HG03469 (cell line): ENCODE results near the gene SLCO3A1.

Experiments
- ATAC-seq: cut with Tn5 transposase; IDR thresholded peaks from one replicate; pipeline ENCODE4 v1.9.1; 2021; ENCODE audit warnings: mild to moderate bottlenecking, moderate library complexity, moderate number of reproducible peaks; ENCODE audit not compliant: unreplicated experiment

Gene SLCO3A1

DNA sequence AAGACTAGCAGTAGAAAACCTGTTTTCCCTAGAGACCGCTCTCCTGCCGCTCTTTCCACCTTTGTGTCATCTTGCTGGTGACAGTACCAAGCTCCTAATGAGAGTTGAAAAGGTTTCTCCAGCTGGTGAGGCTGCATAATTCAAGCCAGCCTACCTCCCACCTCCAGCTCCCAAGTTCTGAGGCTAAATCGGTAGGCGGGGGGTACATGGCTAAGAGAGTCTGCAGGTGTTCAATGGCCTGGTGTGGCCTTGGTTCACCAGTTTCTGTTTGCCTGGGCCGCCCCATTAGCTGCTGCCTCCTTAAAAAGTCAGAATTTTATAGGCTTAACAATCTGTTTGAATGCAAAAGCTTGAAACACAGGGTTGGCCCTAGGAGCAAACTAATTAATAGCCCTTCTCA is 262.8 kb downstream of the SLCO3A1 start:
- ATAC-seq, result no peak

DNA sequence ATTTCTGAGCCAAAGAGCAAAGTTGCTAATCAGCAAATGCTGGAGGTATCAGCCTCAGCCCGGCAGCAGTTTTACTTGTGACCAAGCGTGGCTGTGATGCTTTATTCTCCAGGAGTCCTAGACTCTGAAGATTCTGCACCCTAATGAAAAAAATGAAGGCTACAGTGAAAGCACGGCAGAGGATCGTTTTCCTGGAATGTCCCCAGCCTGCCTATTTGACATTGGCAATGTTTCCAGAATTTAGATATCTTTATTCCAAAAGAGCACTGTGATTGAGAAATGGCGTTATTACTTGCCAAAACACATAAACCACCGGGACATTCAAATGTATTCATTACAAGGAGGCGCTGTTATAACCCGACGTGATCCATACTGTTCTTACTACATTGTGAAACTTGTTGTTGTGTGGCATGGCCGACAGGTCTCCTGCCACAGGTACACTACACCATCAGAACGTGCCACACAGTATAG is 263.8 kb downstream of the SLCO3A1 start:
- ATAC-seq, result no peak

DNA sequence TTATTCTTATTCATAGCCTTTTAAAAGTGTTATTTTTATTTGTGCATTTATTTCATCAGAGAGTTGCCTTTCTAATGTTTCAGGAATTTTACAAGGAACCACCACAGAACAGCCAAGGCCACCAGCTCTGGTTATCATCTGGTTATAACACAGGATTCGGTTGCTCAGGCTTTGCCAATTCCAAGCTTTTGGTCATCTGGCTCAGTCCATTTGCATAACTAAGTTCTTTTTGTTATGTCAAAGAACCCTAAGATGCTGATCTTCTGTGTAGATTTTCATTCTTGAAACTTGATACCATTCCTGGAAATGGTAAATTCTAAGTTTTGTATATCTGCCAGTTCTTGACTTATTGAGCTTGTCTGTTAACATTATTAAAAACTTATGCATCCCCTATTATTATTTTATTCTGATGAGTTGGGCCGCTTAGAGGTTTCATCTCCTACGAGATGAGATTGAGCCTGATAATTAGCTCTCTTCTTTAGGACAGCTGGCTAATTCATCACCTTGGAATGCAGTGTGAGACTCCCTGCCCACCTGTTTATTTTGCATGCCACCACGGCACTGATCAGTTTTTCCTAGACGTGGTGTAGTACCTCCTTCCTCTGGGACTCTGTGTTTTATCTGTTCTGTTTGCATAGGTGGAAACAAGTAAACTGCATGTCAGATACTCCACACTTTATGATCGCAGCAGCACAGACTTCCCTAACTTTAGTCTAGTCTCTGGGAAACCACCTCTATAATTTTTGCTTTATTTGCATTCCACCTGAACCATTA is 264.8 kb downstream of the SLCO3A1 start:
- no peak for ATAC-seq

DNA sequence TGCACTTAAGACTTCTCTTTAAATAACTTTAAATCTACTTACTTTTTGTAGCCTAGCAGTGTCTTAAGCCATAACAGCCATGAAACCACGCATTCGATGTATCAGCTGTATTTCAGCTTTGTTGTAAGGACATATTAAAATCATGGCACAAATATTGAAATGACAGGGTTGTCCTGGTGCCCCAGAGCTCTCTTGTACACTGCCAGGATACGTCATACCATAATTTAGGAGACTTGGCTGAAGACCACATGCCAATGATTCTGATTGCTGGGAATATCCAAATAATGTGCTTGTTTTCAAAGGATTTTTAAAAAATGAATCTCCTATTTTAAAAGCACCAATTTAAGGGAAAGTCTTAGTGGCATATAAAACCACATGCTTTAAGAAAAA is 265.4 kb downstream of the SLCO3A1 start:
- ATAC-seq, result no peak

DNA sequence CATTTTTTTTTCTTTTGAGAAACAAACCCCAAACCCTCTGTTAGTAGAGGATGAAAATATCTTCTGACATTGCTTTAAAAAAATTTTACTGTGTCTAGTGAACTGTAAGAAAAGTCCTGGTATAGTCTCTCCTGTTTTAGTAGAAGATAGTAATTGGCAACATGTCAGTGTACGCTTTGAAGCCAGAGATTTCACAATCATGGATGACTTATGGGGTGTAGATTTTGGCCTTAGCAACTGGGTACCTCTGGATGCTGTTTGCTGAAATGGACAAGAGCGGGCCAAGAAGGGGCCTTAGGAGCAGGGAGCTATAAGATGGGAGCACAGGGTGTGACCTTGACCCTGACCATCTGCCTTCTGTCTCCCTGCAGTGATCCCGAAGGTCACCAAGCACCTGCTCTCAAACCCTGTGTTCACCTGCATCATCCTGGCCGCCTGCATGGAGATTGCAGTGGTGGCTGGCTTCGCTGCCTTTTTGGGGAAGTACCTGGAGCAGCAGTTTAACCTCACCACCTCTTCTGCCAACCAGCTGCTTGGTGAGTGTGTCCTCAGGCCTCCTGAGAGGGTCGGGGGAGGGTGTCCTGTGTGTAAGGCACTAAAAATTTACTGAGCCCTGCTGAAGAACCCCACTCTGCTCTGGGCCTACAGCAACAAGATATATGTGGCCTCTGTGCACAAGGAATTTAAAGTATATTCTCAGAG is 266.7 kb downstream of the SLCO3A1 start:
- ATAC-seq, result no peak

DNA sequence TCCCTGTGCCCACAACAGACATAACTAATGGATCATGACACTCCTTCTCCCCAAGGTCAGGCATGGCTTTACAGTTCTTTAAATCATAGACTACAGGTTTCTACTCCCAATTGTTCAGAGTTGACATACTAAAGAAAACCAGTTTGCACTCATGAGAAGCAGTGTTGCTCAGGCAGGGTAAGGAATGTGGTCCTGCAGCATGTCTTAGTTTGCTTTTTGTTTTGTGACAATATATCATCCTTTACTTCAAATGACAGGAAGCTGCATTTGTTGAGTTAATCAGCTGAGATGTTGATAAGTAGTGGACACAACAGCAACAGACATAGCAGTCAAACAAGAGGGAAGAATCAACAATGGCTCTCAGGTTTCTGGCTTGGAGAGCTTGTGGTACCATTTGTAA is 267.5 kb downstream of the SLCO3A1 start:
- ATAC-seq, result no peak

DNA sequence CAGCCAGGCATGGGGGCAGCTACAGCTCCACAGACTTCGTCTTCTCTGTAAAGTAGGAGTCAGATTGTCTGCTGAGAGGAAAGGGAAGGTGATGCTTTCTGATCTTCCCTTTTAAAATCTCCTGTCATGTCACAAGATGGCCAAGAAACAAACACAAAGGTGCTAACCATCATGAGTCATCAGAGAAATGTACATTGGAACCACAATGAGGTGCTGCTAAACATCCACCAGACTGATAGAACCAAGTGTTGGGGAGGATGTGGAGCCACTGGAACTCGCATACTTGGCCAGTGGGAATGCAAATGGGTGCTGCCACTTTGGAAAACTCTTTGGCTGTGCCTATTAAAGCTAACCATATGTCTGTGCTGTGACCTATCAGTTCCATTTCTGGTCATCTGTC is 268.8 kb downstream of the SLCO3A1 start:
- ATAC-seq, result no peak

DNA sequence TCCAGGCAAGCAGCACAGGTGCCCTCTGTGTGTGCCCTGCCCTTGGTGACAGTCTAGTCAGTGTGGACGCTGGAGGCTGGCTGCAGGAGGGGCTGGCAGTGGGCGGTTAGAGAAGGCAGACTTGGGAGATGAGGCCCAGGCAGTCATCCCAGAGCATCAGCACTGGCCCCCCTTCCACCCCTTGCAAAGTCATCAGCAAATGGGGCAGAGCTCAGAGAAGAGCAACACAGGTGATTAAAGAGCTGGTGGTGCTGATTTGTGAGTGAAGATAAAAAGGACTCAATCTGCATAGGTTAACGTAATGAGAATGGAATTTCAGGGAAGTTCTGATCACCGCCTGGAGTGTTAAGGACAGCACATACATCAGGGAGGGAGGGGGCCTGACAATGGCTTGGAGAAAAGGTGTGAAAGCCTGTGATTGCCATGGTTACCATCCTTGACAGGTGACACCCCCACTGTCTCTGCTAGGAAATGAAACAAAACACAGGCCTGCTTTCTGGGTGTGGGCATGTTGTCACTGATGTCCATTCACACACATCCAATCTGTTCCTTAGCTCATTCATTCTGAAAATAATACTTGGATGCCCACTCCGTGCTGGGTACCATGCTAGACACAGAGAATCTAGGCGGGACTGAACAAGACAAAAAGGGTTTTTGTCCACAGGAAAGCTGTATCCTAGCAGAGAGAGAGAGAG is 270.6 kb downstream of the SLCO3A1 start:
- ATAC-seq, result no peak

DNA sequence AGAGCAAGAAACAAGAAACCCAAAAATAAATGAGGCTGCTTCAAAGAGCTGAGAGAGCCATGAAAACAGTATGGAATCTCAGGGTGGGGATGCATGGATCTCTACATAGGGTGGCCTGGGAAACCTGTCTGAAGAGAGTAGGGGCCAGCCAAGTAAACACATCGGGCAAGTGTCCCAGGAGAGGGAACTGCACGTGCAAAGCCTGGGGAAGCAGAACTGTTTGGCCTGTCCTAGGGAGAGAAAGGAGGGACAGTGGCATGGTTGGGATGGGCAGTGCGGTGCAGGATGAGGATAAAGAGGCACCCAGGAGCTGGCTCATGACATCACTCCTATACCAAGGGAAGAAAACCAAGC is 271.1 kb downstream of the SLCO3A1 start:
- no peak for ATAC-seq

DNA sequence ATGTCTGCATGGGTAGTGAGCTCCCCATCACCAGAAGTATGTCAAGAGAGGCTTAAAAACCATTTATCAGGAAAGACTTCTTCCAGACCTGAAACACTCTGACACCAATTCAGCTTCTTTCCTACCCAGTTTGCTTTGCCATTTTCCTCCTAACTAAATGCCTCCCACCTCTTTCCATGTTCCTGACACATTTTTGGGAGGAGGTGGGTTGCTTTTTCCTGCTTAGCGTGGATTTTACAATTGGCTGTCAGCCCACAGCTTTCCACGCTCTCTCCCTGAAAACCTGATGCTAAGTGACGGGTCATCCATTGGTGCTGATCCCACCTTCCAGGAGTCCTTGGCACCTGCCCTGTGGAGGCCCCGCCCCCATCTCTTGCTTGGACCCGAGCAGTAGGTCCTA is 275.3 kb downstream of the SLCO3A1 start:
- no peak for ATAC-seq

DNA sequence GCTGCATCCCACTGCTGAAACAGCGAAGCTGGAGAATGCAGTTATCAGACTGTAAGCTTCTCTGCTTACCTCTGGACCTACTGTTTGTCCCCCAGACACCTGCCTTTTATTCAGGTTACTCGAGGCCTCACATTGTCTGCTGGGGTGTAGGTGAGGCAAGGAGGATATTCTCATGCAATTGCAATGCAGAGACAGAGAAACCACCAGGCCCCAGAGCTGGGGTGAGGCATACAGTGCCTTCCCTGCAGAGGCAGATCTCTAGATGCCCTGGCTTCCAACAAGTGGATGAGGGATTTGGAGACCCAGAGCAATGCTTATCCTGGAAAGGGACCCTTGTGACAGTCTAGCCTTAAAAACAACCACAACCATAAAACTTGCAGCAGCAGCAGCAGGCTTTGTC is 276.7 kb downstream of the SLCO3A1 start:
- ATAC-seq, result no peak

DNA sequence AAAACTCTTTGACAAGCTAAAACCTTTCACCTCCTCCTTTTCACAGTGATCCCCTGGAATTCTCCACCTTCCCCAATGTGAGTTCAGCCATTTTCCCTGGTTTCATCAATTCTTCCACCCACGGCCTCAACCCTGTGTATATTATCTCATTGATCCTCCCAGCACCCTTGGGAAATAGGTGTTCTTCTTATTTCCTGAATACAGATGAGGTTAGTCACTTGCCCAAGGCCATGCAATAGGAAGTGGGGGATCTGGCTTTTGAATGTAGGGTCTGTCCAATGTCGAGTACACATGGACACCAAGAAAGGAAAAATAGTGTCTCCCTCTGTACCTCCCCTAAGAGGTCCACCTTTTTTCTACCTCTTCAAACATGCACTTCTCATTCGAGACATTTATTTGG is 277.4 kb downstream of the SLCO3A1 start:
- ATAC-seq, result no peak

DNA sequence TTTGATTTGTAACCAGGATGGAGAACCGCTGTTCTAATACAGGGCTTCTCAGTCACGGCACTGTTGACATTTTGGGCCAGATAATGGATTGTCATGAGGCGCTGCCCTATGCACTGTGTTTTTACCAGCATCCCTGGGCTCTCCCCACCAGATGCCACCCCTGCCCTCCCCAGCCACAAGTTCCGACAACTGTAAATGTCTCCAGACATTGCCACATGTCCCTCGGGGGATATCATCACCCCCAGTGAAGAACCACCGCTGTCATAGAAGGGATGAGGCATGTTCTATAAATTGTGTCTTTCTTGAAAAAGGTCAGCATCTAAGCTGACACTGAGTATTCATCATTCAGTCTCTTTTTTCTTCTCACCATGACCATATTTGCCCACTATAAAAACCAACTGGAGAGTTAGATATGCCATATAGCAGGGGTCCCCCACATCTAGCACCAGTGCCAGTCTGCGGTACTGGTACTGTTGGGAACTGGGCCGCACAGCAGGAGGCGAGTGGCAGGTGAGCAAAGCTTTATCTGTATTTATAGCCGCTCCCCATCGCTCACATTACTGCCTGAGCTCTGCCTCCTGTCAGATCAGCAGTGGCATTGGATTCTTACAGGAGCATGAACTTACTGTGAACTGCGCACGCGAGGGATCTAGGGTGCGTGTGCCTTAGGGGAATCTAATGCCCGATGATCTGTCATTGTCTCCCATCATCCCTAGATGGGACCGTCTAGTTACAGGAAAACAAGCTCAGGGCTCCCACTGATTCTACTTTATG is 279.7 kb downstream of the SLCO3A1 start:
- ATAC-seq, result no peak

DNA sequence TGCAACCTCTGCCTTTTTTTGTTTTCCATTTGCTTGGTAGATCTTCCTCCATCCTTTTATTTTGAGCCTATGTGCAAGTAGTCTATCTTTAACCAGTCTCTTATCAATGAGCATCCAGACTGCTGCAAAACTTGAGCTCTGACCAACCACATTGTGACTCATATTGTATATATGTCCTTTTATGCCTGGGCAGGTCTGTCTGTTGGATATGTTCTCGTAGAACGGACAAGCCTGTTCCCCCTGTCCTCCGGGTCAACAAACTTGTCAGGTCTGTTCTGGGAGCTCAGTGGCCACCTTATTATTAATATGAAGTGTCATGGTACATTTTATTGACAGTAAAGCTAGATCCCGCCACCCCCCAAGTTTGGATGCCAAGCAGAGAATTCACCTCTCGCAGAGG is 287.3 kb downstream of the SLCO3A1 start:
- no peak for ATAC-seq

DNA sequence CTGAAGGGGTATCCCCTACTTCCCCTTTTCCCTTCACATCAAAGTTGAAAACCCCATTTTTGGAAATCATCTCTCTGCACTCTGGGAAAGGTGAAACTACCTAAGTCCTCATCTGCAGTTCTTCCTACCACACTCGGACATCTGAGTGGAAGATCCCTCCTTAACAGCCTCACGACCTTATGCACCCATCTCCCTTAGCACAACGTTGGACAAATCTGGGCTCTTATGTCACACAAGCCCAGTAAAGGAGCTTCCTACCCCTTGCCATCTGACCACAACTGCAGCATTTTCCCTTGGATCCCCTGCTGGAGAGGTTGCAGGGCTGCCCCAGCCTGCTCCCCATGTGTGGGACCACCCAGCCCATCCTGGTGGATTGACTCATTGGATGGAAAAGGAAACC is 288.1 kb downstream of the SLCO3A1 start:
- no peak for ATAC-seq

DNA sequence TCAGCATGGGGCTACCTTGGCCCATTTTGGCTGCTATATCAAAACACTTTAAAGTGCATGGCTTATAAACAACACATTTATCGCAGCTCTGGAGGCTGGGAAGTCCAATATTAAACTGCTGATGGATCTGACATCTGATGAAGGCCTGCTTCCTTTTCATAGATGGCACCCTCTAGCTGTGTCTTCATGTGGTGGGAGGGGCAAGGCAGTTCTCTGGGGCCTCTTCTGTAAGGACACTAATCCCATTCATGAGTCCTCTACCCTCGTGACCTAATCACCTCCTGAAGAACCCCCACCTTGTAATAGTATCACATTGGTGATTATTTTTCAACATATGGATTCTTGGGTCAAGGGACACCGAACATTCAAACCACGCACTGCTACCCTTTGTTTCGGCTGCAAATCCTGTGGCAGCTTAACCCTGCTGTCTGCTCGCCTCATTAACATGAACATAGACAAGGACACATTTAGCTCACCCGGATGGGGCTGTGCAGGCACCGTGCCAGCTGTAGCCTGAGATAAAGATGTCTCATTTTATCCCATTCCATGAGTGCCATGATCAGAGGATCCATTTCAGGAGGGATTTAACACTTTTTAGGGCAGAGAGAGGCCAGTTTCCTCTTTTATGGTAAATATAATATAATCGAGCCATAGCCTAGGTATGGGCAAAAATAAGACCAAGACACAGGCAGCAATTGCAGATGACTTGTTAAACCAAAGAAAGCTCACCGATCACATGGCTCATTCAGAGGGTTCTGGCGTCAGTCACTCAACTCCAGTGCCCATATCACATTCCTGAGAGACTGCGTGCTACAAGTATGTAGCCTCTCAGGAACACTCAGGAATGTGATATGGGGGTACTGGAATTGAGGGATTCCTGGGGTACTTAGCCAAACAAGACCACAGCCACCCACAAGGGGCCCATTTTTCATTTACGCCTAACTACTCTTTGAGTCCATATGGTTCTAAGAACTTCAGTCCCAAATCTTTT is 289.0 kb downstream of the SLCO3A1 start:
- ATAC-seq, result no peak

DNA sequence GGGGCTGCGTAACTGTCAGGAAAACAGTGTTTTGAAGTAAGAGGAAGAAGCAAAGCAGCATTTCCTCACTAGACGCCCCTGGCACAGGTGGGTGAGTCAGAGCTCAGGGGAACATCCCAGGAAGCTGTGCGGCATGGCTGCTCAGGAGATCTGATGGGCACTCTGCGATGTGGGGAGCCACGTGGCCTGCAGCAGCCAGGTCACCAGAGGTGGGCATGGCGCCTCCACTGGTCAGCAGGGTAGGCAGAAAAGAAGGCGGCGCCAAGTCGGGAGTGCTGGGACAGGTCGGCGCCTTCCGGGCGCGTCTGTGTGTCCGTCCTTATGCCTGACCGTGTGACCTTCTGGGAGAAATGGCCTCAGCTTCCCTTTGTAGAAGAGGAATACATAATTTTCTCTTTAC is 290.3 kb downstream of the SLCO3A1 start:
- ATAC-seq, result no peak

DNA sequence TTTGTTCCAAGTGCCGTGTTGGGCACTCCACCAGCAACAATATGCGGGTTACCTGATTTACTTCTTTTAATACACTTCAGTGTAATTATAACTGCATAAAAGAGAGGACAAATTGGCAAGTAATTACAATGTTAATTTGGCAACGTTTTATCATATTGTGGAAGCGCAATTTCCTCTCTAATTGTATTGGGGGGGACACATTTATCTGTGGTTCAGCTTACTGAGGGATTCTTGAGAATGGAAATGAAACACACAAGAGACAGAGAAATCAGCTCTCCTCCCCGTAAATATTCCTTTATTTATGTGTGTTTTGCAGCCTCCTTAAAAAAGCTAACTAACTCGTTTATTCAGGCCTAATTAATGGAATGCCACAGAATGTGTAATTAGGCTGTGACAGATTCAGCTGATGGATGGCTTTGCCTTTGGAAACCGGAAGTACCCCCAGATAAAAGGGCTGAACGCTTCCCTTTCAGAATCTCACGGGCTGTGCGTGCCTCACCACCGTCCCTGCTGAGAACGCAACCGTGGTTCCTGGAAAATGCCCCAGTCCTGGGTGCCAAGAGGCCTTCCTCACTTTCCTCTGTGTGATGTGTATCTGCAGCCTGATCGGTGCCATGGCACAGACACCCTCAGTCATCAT is 293.1 kb downstream of the SLCO3A1 start:
- no peak for ATAC-seq

DNA sequence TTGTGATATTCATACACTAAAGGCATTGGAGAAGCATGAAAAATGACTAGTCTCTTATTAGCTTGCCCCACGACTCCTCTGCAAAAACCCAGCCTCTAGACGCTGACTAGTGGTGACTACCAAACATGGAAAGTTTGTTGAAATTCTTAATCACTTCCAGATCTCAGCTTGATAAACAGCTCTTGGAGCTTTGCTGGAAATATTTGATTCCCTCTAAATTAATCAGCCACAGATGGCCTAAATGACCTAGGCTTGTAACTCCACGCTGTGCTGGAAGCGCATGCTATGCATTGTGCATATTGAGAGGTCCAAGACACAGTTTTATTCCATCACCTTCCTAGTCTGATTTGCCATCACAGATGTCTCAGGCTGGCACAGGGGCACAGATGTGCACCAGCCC is 295.5 kb downstream of the SLCO3A1 start:
- no peak for ATAC-seq

DNA sequence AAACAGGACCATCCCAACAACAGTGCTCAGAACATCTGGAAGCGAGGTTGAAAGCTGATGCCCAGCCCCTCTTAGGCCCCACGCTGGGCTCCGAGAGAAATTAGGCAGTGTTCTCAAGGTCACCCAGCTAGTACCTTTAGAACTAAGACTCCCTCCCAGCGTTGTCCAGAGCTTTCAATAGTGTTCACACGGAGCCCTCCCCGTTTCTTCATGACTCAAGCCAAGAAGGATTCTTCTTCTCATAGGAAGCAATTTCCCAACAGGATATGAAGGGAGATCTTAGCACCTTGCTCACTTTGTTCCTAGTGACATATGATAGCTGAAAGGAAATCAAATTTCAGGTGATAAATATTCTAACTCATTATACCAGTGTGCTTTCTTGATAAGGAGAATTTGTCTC is 296.0 kb downstream of the SLCO3A1 start:
- ATAC-seq, result no peak
